LHCN-M2 (cell line): ENCODE results near the gene FTL. TPM values are rescaled to one million over a fixed set of nuclear protein-coding genes. Genes with fewer than 3 reads are reported as not detected.

ENCODE experiments used
- DNase-seq: peaks from one replicate; pipeline ENCODE4 v3.0.0-alpha.2; 2012; ENCODE audit warnings: low read depth
- total RNA-seq: library from RNA; depleted of rRNA; stranded (reverse); fragments of >200 nt; gene quantifications from 2 replicates; pipeline ENCODE4 v1.2.3, GENCODE V29; 2014

FTL gene
- total RNA-seq, 1 experiment from 2014 or later = 2,158 TPM

- DNase-seq = peak; percentile 82
Observed at GRCh38 chr19:48991873-48992580, 26.9 kb downstream of the FTL start.

GRCh38 chr19:48992581-48993174 is 27.6 kb downstream of the FTL start:
- DNase-seq = no peak

DNA sequence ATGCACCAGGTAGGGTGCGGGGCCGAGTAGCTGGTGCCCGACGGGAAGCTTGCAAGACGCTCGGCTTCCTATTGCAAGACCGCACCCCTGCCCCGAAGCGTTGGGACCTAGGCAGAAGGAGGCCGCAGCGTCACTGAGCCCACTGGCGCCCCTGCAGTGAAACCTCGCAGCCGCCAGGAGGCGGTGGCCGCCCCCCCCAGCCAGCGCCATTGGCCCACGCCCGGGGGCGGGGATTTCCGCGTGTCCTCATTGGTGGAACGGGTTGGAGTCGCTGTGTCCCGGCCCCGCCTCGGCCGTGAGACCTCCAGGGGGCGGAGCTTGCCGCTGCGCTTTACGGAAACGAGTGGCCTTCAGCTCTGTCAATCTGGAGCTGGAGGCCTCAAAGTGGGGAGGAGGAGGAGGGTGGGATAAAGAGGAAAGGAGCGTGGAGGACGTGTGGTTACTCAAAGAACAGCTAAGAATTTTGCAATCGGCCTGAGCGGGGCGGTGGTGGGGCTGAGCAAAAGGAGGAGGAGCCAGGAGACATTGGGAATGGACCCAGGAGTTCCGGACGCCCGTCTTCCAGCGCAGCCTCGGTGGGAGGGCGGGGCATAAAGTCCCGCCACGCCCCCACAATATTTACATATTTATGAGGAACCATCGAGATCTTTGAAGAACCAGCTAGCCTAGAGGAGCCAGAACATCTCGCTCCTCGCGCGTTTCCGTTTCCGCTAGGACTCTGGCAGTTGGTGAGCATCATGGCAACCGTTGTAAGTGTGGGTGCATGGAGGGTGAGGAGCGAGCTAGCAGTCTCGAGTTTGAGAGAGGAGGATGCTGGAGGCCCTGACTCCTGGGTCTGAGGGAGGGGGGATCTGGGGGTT is 28.3 kb downstream of the FTL start, which contains the start of the genes GYS1 and RUVBL2:
GYS1 (minus strand) TSS at position 135 of the 860 bp plus-strand sequence. CDS start 197 bp downstream, outside the sequence.
RUVBL2 (plus strand) TSS at position 713 of the 860 bp plus-strand sequence; CDS start at position 738, 25 bp downstream.
- peak; percentile 99 for DNase-seq

GRCh38 chr19:48994035-48994386 is 28.9 kb downstream of the FTL start:
- DNase-seq = no peak

DNA sequence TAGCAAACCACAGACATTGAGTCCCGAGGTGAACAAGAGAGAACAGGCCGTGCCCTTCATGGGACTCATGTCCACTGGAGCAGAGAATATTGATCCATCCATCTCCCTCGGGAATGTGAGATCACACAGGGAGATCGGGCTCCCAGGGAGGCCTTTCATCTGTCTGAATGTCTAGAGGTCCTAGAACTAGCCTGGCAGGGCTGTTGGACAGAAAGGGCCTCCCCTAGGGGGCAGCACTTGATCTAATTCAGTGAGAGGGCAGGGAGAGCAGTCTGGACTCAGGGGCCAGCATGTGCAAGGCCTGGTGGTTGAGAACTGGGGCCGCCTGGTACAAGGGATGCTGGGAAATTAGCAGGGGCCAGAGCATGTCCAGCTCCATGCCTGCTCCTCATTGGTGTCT is 32.9 kb downstream of the FTL start:
- DNase-seq = peak; percentile 71

- peak; percentile 61 for DNase-seq
Observed at GRCh38 chr19:48999481-49000325, 34.6 kb downstream of the FTL start.

DNA sequence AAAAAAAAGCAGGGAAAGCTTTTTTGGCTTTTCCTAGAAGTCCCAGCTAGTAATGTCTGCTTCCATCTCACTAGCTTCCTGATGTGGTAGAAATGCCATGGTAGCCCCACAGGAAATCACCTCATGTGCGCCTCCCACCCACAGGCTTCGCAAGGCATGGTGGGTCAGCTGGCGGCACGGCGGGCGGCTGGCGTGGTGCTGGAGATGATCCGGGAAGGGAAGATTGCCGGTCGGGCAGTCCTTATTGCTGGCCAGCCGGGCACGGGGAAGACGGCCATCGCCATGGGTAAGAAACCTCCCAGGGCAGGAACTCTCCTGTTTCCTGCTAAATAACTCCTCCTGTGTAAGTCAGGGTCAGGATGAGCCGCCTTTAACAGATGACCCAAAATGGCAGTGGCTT is 39.0 kb downstream of the FTL start:
- no peak for DNase-seq

DNA sequence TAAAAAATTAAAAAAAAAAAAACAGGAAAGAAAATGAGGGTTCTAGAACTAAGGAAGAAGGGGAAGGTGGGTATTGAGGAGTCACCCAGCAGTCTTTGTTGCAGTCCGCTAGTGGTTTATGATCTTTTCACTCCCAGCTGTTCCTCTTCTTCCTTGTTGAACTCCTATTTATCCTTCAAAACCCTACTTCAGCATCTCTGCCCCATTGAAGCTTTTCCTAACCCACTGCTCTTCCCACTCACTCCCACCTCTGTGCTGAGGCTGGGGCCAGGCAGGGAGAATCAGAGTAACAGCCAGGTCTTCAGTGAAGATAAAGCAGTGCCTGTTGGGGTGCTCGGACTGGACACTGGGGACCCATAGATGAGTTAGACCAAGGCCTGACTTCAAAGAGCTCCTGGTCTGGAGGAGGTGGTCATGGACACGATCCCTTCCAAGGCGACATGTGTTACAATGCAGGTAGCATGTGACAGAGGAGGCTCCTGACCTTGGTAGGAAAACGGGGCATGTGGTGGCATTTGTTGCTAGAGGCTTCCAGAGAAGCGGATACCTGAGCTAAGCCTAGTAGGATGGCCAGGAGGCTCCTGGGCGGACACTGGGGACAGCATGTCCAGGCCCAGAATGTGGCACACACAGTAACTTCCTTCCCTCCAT is 40.0 kb downstream of the FTL start:
- no peak for DNase-seq

DNA sequence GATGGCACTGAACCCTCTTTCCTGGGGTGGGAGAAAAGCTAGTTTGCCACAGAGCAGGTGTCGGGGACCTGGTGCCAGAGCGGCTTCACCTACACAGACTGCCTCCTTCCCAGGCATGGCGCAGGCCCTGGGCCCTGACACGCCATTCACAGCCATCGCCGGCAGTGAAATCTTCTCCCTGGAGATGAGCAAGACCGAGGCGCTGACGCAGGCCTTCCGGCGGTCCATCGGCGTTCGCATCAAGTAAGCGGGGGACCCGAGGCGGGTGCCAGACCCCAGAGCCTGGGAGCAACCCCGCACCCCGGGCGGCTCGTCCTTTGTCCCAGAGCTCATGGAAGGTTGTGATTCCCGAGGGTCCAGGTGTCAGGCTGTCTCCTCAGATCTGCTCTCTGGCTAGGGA is 41.8 kb downstream of the FTL start:
- no peak for DNase-seq

- DNase-seq = no peak
Observed at GRCh38 chr19:49009828-49010227, 44.7 kb downstream of the FTL start.

GRCh38 chr19:49010453-49010852 is 45.3 kb downstream of the FTL start:
- no peak for DNase-seq

DNA sequence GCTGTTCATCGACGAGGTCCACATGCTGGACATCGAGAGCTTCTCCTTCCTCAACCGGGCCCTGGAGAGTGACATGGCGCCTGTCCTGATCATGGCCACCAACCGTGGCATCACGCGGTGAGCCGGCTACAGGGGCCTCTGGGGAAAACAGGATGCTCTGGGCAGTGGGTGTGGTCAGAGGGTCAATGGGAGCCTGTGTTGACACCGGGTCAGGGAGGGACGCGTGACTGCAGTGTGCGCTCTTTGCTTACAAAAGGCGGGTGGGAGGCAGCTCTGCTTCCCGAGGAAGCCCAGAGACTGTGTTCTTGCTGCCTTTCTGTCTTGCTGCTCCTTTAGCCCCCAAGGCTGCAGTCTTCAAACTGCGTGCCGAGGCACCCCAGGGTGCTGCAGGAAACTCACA is 46.1 kb downstream of the FTL start:
- no peak for DNase-seq

GRCh38 chr19:49014123-49014869 is 49.2 kb downstream of the FTL start:
- DNase-seq = no peak

DNA sequence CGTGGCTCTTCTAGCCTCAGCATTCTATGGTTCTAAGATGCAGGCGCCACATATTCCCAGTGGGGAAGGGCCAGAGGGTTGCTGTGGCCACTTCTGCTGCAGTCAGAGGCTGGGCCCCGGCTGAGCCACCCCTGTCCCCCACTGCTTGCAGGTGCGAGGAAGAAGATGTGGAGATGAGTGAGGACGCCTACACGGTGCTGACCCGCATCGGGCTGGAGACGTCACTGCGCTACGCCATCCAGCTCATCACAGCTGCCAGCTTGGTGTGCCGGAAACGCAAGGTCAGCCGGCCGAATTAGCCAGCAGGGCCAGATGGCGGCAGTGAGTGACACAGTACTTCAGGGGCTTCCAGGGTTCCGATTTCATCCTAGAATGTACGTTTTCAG is 49.8 kb downstream of the FTL start:
- DNase-seq = no peak

DNA sequence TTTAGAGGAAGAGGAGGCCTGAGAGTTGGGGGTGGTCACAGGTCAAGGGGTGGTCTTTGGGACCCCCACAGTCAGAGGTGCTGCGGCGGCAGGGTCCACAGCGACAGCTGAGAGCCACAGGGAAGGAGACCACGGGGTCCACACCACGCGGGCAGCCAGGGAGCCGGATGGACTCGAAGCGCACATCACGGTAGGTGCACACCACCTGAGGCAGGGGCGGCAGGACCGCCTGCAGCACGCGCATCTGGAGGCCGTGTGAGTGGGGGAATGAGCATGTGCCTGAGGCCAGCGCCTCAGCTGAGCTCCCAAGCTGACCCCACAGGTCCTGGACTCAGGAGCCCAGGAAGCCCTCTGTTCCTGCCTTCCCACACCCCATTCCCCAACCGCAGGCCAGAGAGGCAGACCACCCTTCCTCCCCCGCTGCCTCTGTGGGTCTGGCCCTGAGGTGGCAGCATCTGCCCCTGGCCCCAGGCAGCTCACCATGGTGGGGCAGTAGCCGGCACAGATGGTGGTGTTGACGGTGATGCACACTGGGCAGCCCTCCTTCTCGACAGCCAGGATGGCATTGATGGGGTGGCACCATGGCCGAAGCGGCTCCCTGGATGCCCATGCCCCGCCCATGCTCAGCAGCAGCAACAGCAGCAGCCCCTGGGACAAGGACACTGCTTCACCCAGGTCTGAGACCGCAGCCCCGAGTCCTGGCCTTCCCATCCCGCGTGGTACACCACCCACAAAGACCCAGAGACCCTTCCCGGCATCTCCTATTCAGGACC is 51.1 kb downstream of the FTL start:
- DNase-seq = no peak
